Measurements from ENCODE around the gene ORM1.

- TF ChIP-seq CTCF (IDR thresholded peaks at IDR 0.05) = no peak
- TF ChIP-seq POLR2A (IDR thresholded peaks at IDR 0.05) = no peak
Measured at GRCh38 chr9:114289106-114289505, 33.8 kb upstream of the ORM1 start.

Measured in adrenal gland (tissue), 5 donors.